NAMALWA (cell line): ENCODE data around the gene CSRNP3.

Experiments used
- DNase-seq: peaks from one replicate; pipeline ENCODE4 v3.0.0-alpha.2; 2015; ENCODE audit warnings: low spot score

Gene CSRNP3

GRCh38 chr2:165471349-165471950, 2.0 kb downstream of the CSRNP3 start:
- DNase-seq = peak; percentile 9

- no peak for DNase-seq
Measured at GRCh38 chr2:165472922-165473321, 3.4 kb downstream of the CSRNP3 start.

GRCh38 chr2:165474619-165475276, 5.2 kb downstream of the CSRNP3 start:
- DNase-seq = no peak

GRCh38 chr2:165475277-165476004, 5.9 kb downstream of the CSRNP3 start:
- no peak for DNase-seq

- no peak for DNase-seq
Measured at GRCh38 chr2:165479856-165480255, 10.4 kb downstream of the CSRNP3 start.

GRCh38 chr2:165494573-165494972, 25.1 kb downstream of the CSRNP3 start:
- no peak for DNase-seq

- peak; percentile 15 for DNase-seq
Measured at GRCh38 chr2:165497659-165498317, 28.3 kb downstream of the CSRNP3 start.

- DNase-seq = no peak
Measured at GRCh38 chr2:165499131-165499530, 29.6 kb downstream of the CSRNP3 start.

- no peak for DNase-seq
Measured at GRCh38 chr2:165500001-165500400, 30.5 kb downstream of the CSRNP3 start.

- DNase-seq = no peak
Measured at GRCh38 chr2:165500816-165501215, 31.3 kb downstream of the CSRNP3 start.

- no peak for DNase-seq
Measured at GRCh38 chr2:165505514-165505913, 36.0 kb downstream of the CSRNP3 start.

- no peak for DNase-seq
Measured at GRCh38 chr2:165508927-165509326, 39.4 kb downstream of the CSRNP3 start.

- no peak for DNase-seq
Measured at GRCh38 chr2:165513479-165513878, 44.0 kb downstream of the CSRNP3 start.

- DNase-seq = no peak
Measured at GRCh38 chr2:165518611-165519010, 49.1 kb downstream of the CSRNP3 start.

GRCh38 chr2:165522719-165523118, 53.2 kb downstream of the CSRNP3 start:
- no peak for DNase-seq

- no peak for DNase-seq
Measured at GRCh38 chr2:165524720-165525119, 55.2 kb downstream of the CSRNP3 start.

GRCh38 chr2:165528691-165529090, 59.2 kb downstream of the CSRNP3 start:
- no peak for DNase-seq

- DNase-seq = no peak
Measured at GRCh38 chr2:165529130-165529529, 59.6 kb downstream of the CSRNP3 start.

- no peak for DNase-seq
Measured at GRCh38 chr2:165533331-165533730, 63.8 kb downstream of the CSRNP3 start.

- DNase-seq = no peak
Measured at GRCh38 chr2:165535471-165535870, 66.0 kb downstream of the CSRNP3 start.

GRCh38 chr2:165536851-165537499, 67.5 kb downstream of the CSRNP3 start:
- DNase-seq = no peak

- DNase-seq = no peak
Measured at GRCh38 chr2:165539985-165540384, 70.5 kb downstream of the CSRNP3 start.
